Spinal cord (tissue), 10 donors: ENCODE results near the gene TMEM260. TPM values are rescaled to one million over a fixed set of nuclear protein-coding genes. Genes with fewer than 3 reads are reported as not detected.

Source experiments
- DNase-seq, 6 donors: peaks; one replicate each; pipeline versions ENCODE4 v3.0.0 to v3.0.0-alpha.2; 2013 to 2015; ENCODE audit warnings: low spot score in 6 of 6, low read depth in 4 of 6
- H3K27ac ChIP-seq: one replicate; pipeline ENCODE4 v1.5.1; 2013; ENCODE audit warnings: low read depth, low read length, control low read depth
- H3K27me3 ChIP-seq: one replicate; pipeline ENCODE4 v1.6.1; 2013; ENCODE audit warnings: low read length; ENCODE audit not compliant: control insufficient read depth, insufficient read depth
- H3K36me3 ChIP-seq: one replicate; pipeline ENCODE4 v1.6.1; 2013; ENCODE audit warnings: low read length; ENCODE audit not compliant: control insufficient read depth, insufficient read depth
- H3K4me1 ChIP-seq: one replicate; pipeline ENCODE4 v1.6.1; 2013; ENCODE audit warnings: low read length; ENCODE audit not compliant: control insufficient read depth, insufficient read depth
- H3K4me3 ChIP-seq: one replicate; pipeline ENCODE4 v1.5.1; 2013; ENCODE audit warnings: low read depth, low read length, control low read depth
- H3K9me3 ChIP-seq: one replicate; pipeline ENCODE4 v1.6.1; 2013; ENCODE audit warnings: low read length; ENCODE audit not compliant: control insufficient read depth, insufficient read depth
- WGBS: methylation state at CpG from one replicate; pipeline ENCODE4 v1.1.5; 2013; ENCODE audit warnings: missing lambda C conversion rate; ENCODE audit not compliant: insufficient coverage; 5-methylcytosine and 5-hydroxymethylcytosine counted together
- polyA plus RNA-seq, 2 donors: library from polyadenylated mRNA; unstranded; fragments of 120-200 nt; gene quantifications; one replicate each; pipeline ENCODE4 v1.2.1, GENCODE V29; 2013; ENCODE audit not compliant: insufficient read length in 2 of 2
- total RNA-seq, 2 donors: library from RNA; depleted of rRNA in 1 of 2; stranded (reverse); fragments of 120-200 nt in 1 of 2; fragments of >200 nt in 1 of 2; gene quantifications; one replicate each; pipeline versions ENCODE4 v1.2.3 to v1.2.4, GENCODE V29; 2013 to 2014
- donor health status: healthy.

TMEM260 gene
- total and polyA plus RNA-seq, 4 donors, result 18.1 to 28.3 (median 20.4) TPM

DNA sequence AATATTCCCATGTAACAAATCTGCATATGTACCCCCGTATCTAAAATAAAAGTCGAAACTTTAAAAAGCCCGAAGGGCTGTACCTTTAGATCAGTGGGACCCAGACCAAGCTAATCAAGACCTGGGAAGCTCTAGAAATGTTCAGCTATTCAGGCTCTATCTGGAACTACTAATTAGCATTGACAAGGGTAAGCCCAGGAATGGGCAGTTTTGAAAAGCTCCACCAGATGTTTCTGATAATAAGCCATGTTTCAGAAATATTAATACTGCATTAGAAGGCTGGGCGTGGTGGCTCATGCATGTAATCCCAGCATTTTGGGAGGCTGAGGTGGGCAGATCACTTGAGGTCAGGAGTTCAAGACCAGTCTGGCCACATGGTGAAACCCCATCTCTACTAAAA lies 20.4 kb upstream of the TMEM260 start:
- WGBS, result 94% methylated on average over 3 of the region's 4 CpGs
- Histone ChIP-seq H3K4me1 (no peaks in the 10 kb centered on the region), H3K27ac (no peak overlapping the region), H3K9me3 (no peaks in the 10 kb centered on the region), H3K27me3 (peaks cover 3% of the 10 kb centered on the region), H3K36me3 (no peaks in the 10 kb centered on the region), H3K4me3 (no peak overlapping the region)
- DNase-seq, result no peak

DNA sequence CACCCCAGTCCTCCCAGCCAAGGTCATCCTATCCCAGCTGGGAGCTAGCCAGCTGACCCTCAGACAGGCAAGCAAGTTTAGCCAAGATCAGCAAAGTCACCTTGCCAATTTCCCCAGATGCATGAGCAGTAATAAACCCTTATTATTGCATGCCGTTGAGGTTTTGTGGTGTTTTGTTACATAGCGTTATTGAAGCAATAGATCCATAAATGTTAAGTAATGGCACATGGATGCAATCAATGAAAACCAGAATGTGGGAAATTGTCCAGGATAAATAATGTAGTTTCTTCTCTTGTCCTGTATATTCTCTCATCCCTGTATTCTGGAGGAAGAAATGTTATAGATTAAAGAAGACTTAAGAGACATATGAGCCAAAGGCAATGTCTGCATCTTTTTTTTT lies 18.0 kb upstream of the TMEM260 start:
- no peak for DNase-seq
- Histone ChIP-seq H3K27ac (no peak overlapping the region), H3K36me3 (no peaks in the 10 kb centered on the region), H3K9me3 (no peaks in the 10 kb centered on the region), H3K4me3 (no peak overlapping the region), H3K4me1 (no peaks in the 10 kb centered on the region), H3K27me3 (peaks cover 3% of the 10 kb centered on the region)
- WGBS, result no CpG with 5 or more reads among the region's 2 CpGs

DNA sequence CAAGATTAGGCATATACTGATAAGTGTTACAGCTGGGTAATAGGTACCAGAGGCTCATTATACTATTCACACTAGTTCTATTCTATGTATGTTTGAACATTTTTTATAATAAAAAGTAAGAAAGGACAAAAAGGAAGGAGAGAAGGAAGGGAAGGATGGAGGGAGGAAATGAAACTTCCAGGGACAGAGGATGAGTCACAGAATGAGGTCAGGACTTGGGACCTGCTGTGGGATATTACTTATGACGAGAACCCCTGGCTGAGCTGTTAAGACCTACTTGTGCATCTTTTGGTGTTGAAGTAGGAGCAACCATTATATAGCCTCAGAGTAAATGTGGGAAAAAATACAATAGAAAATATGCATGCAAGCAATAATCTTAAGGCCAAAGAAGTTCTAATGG lies 16.7 kb upstream of the TMEM260 start:
- Histone ChIP-seq H3K4me3 (no peak overlapping the region), H3K27ac (no peak overlapping the region), H3K27me3 (peaks cover 3% of the 10 kb centered on the region), H3K4me1 (no peaks in the 10 kb centered on the region), H3K36me3 (no peaks in the 10 kb centered on the region), H3K9me3 (no peaks in the 10 kb centered on the region)
- WGBS, result 71% methylated on average over 1 of the region's 1 CpG
- DNase-seq, result no peak

DNA sequence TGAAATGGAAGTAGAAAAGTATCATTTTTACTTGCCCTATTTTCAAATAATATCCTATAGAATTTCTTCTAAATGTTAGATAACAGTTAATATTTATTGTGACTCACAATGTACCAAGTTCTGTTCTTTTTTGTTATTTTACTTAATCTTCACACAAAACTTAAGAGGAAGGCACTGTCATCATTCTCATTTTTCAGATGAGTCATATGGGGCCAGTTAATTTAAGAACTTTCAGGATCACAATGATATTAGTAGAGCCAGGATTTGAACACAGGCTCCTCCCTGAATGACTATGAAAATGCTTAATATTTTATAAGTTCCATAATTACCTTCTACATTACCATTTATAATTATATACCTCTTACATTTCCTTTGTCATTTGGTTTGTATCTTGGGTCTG lies 10.4 kb upstream of the TMEM260 start:
- no peaks in the 10 kb centered on the region for H3K9me3 ChIP-seq
- H3K36me3 ChIP-seq, result no peaks in the 10 kb centered on the region
- DNase-seq, result no peak

DNA sequence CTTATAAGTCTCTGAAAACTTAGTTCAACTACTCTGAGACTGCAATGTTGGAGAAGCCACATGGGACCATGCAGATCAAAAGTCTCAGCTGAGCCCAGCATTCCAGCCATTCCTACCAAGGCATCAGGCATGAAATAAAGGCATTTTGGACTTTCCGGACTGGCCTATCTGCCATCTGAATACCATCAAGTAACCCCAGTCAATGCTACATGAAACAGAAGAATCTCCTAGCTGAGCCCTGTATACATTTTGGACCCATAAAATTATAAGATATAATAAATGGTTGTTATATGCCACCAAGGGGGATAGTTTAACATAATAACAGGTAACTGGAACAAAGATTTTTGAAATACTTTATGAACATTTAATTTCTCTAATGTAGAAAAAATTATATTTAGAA lies 9.3 kb upstream of the TMEM260 start:
- no peak overlapping the region for H3K4me3 ChIP-seq

More for the DNA sequence above, 10.4 kb upstream of the TMEM260 start:
- H3K27ac ChIP-seq, result no peak overlapping the region
- H3K4me1 ChIP-seq, result no peaks in the 10 kb centered on the region
- H3K4me3 ChIP-seq, result no peak overlapping the region
- H3K27me3 ChIP-seq, result peaks cover 6% of the 10 kb centered on the region

DNA sequence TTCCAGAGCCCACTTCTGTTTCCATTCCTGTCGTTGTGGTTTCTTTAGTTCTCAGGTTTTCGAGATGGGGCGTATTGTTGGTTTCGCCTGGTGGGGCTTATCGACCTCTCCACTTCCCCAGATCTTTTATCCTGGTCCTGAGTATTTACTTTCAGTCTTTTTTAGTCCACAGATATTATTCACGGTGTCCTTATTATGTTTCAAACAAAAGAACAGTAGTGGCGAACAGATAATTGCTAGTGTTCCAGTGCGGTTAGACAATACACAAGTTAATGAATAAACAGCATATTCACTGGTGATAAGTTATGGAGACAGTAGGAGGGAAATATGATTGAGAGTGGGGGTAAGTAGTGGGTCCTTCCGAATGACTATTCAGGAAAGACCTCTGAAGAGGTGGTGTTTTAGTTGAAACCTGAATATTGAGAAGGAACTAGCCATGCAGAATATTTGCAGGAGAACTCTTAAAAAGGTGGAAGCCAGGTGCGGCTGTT lies 668 bp downstream of the TMEM260 start:
- Histone ChIP-seq H3K36me3 (no peaks in the 10 kb centered on the region), H3K27ac (no peak overlapping the region), H3K4me1 (peaks cover 3% of the 10 kb centered on the region), H3K4me3 (peak overlapping the region; percentile 89), H3K9me3 (no peaks in the 10 kb centered on the region), H3K27me3 (peaks cover 2% of the 10 kb centered on the region)
- WGBS, result 0% methylated on average over 1 of the region's 10 CpGs
- DNase-seq, result no peak

More for the DNA sequence above, 9.3 kb upstream of the TMEM260 start:
- Histone ChIP-seq H3K27ac (no peak overlapping the region), H3K36me3 (no peaks in the 10 kb centered on the region), H3K4me1 (no peaks in the 10 kb centered on the region), H3K9me3 (no peaks in the 10 kb centered on the region), H3K27me3 (peaks cover 11% of the 10 kb centered on the region)
- WGBS, result no CpG with 5 or more reads among the region's 1 CpG
- no peak for DNase-seq

DNA sequence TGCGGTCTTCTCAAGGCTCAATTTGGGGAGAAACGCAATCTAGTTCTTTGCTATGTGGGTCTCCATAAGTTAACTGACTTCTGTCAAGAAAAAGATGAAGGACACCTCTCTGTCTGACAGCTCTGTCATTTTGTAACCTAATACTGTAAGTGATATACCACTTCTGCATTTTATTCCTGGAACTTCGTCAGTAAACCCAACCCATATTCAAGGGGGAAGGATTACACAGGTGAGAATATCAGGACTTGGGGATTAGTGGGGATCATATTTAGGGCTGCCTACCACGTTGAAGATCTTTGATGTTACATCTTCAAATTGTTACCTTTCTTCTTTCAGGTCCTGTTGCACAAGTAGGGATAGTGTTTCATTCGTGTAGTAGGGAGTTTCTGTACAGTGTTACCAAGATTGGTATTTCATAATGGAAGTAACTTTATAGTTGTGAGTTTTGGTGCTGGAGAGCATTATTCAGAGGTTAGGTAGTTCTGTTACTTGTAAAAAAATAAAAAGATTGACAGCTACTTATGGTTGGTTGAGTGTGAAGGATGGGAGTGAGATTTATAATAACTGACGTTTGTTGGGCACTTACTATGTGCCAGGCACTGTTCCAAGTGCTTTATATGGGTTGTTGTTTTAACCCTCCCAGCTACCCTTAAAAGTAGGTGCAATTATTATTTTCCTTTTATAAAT lies 1.6 kb downstream of the TMEM260 start:
- H3K27ac ChIP-seq, result no peak overlapping the region
- no peak for DNase-seq
- H3K36me3 ChIP-seq, result no peaks in the 10 kb centered on the region
- peaks cover 2% of the 10 kb centered on the region for H3K27me3 ChIP-seq
- peaks cover 3% of the 10 kb centered on the region for H3K4me1 ChIP-seq
- no peaks in the 10 kb centered on the region for H3K9me3 ChIP-seq
- no peak overlapping the region for H3K4me3 ChIP-seq
- WGBS, result 86% methylated on average over 3 of the region's 6 CpGs

DNA sequence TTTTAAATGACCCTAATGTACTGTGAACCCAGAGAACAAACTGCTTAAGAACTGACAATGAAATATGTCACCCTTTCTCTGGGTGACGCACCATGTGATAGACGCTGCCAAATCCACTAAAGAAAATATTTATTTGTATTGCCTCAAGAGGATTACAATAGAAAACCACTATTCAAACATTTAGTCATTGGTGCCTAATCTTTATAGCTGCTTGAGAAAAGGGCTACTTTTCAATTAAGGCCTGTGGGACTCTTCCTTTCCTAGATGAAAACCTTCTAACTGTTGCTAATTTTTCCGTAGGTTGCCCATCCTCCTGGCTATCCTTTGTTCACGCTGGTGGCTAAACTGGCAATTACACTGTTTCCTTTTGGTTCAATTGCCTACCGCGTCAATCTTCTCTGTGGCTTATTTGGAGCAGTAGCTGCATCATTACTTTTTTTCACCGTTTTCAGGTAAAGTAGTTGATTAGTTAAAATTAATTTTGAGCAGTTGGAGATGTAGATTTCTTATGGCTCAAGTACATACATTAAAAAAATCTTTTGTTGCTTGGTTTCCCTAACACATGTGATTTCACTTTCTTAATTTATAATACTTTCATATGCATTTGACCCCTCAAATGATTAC lies 6.0 kb downstream of the TMEM260 start:
- Histone ChIP-seq H3K4me3 (no peak overlapping the region), H3K36me3 (no peaks in the 10 kb centered on the region), H3K27ac (no peak overlapping the region), H3K27me3 (no peaks in the 10 kb centered on the region), H3K4me1 (peaks cover 3% of the 10 kb centered on the region), H3K9me3 (no peaks in the 10 kb centered on the region)
- no peak for DNase-seq
- no CpG with 5 or more reads among the region's 7 CpGs for WGBS

DNA sequence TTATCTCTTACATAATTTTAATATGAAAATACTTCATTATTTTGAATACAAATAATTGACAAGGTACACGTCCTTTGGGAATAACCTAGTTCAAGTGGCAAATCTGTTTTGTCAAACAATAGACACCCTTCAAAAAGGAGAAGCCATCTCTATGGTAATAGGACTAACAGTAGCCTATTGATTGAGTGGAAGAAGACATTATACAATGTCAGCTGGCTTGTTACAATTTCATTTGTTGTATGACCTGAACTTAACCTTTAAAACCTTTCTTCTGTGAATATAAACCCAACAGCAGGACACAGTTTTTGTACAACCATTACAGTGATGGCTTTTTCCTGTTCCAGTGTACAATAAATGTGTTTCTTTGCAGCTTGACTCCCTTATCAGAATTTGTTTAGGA lies 8.1 kb downstream of the TMEM260 start:
- Histone ChIP-seq H3K27me3 (no peaks in the 10 kb centered on the region), H3K36me3 (no peaks in the 10 kb centered on the region), H3K27ac (no peak overlapping the region), H3K4me3 (no peak overlapping the region), H3K9me3 (no peaks in the 10 kb centered on the region), H3K4me1 (no peaks in the 10 kb centered on the region)
- DNase-seq, result no peak
- no CpG with 5 or more reads among the region's 1 CpG for WGBS

DNA sequence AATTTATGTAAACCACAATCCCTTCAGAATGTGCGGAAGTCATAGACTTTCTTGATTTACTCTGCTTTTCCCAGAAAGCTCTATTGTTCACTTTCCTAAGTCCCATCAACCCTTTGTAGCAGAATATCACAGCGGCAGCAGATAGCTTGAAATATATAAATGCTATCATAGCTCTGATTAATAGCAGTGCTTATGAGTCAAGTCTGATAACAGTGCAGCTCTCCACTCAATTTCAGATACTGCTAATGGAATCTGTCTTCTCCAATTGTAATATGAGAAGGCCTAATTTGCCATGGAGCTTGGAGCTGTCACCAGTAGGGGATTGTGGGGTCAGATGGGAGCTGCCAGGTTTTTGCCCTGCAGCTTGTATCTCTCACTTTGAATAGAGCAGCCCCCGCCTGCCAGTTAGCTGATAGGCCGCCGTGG lies 10.9 kb downstream of the TMEM260 start:
- peak in 2 of 6 donors; percentile 18 to 39 for DNase-seq
- Histone ChIP-seq H3K4me1 (no peaks in the 10 kb centered on the region), H3K4me3 (no peak overlapping the region), H3K27ac (no peak overlapping the region), H3K9me3 (no peaks in the 10 kb centered on the region), H3K36me3 (no peaks in the 10 kb centered on the region), H3K27me3 (no peaks in the 10 kb centered on the region)
- WGBS, result no CpG with 5 or more reads among the region's 5 CpGs
